ENCODE measurements around the gene HLCS. TPM values are rescaled to one million over a fixed set of nuclear protein-coding genes. Genes with fewer than 3 reads are reported as not detected.

The HLCS gene
- total RNA-seq, 1 donor = 44.3 TPM

- no peak overlapping the region for H3K4me3 ChIP-seq (ENCODE audit: low read depth, low read length)
- TF ChIP-seq, protein P1, sequence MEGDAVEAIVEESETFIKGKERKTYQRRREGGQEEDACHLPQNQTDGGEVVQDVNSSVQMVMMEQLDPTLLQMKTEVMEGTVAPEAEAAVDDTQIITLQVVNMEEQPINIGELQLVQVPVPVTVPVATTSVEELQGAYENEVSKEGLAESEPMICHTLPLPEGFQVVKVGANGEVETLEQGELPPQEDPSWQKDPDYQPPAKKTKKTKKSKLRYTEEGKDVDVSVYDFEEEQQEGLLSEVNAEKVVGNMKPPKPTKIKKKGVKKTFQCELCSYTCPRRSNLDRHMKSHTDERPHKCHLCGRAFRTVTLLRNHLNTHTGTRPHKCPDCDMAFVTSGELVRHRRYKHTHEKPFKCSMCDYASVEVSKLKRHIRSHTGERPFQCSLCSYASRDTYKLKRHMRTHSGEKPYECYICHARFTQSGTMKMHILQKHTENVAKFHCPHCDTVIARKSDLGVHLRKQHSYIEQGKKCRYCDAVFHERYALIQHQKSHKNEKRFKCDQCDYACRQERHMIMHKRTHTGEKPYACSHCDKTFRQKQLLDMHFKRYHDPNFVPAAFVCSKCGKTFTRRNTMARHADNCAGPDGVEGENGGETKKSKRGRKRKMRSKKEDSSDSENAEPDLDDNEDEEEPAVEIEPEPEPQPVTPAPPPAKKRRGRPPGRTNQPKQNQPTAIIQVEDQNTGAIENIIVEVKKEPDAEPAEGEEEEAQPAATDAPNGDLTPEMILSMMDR (IDR thresholded peaks at IDR 0.05; ENCODE audit: insufficient read depth, low read length) = no peak
- peak; percentile 42 for DNase-seq (ENCODE audit: low read depth)
These were observed 127.3 kb downstream of the HLCS start for GRCh38 chr21:36839123-36839522.

- TF ChIP-seq, protein P1 (IDR thresholded peaks at IDR 0.05; ENCODE audit: insufficient read depth, low read length) = no peak
- no peak for DNase-seq (ENCODE audit: low read depth)
- no peak overlapping the region for H3K4me3 ChIP-seq (ENCODE audit: low read depth, low read length)
These were observed 131.1 kb downstream of the HLCS start for GRCh38 chr21:36835383-36835795.

DNA sequence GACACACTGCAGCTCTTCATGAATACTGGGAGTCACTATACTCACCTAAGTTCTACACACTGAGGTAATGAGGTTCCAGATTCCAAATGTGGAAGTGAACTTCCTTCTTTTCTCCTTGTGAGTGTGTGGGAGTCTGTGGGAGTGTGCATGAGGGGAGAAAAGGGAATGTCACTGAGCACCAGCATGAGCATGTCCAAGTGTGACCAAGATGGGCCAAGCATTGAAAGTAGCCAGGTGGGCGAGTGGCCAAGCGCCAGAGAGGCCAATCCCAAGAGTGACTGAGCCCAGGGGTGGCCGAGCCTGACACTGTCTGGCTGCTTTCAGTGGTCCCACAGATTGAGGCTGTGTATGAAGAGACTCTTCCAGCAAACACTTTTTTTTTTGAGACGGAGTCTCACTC, 132.3 kb downstream of the HLCS start:
- no peak for DNase-seq (ENCODE audit: low read depth)
- TF ChIP-seq, protein P1 (IDR thresholded peaks at IDR 0.05; ENCODE audit: insufficient read depth, low read length) = no peak
- H3K4me3 ChIP-seq (ENCODE audit: low read depth, low read length) = no peak overlapping the region

GRCh38 chr21:36830100-36830499, 136.4 kb downstream of the HLCS start:
- no peak for DNase-seq (ENCODE audit: low read depth)
- no peak overlapping the region for H3K4me3 ChIP-seq (ENCODE audit: low read depth, low read length)
- TF ChIP-seq, protein P1 (IDR thresholded peaks at IDR 0.05; ENCODE audit: insufficient read depth, low read length) = no peak

DNA sequence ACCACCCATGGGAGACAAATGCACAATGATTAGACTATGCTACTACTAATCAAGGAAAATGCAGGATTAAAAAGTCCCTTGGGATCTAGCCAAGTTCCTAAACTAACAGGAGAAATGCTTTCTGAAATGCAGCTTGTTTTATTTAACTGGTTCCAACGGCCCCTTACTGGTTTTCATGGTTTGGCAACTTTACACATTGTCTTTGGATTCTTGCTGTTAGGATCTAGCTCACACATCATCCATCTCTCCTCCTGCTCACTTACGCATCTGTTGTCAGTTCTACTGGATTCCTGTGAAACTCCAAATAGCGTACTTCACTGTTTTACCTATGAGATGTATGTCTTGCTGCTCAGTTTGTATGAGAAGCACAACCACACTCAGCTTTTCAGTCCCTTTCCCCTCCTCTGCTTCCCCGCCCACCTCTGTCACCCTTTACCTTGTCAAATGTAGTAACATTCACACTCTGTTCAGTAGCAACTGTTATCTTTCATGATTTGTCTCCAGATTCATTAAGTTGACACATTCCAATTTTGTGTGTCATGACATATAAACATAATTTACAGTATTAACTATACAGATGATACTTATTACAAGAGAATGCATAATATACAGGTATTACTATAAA, 137.5 kb downstream of the HLCS start:
- DNase-seq (ENCODE audit: low read depth) = no peak
- TF ChIP-seq, protein P1 (IDR thresholded peaks at IDR 0.05; ENCODE audit: insufficient read depth, low read length) = no peak
- H3K4me3 ChIP-seq (ENCODE audit: low read depth, low read length) = no peak overlapping the region

GRCh38 chr21:36828208-36828607, 138.3 kb downstream of the HLCS start:
- no peak for DNase-seq (ENCODE audit: low read depth)
- TF ChIP-seq, protein P1 (IDR thresholded peaks at IDR 0.05; ENCODE audit: insufficient read depth, low read length) = no peak

DNA sequence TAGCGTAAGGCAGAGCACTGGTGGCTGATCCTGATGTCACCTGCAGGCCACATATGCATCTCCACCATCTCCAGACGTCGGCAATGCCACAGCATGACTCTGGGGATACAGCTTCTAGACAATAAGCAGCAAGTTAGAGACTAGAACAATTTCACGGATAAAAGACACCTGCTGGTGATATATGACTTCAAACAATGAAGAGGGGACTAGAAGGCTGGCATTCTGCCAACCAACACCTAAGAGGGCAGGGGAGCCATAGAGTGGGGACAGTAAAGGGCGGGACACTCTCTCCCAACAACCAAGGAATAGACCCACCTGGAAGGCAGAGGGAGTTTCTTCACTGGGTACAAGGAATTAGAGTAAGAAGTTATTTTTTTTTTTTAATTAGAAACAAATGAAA, 140.8 kb downstream of the HLCS start:
- no peak overlapping the region for H3K4me3 ChIP-seq (ENCODE audit: low read depth, low read length)
- no peak for DNase-seq (ENCODE audit: low read depth)
- TF ChIP-seq, protein P1 (IDR thresholded peaks at IDR 0.05; ENCODE audit: insufficient read depth, low read length) = no peak

More at GRCh38 chr21:36828208-36828607, 138.3 kb downstream of the HLCS start:
- H3K4me3 ChIP-seq (ENCODE audit: low read depth, low read length) = no peak overlapping the region
